ENCODE measurements around the gene EXO1. TPM values are rescaled to one million over a fixed set of nuclear protein-coding genes. Genes with fewer than 3 reads are reported as not detected.

The EXO1 gene
- total and polyA plus RNA-seq, 9 of the 15 experiments (the other 6 are each of a cell fraction or from before 2014, with no cell fraction given): 36.0 to 125 (median 83.9) TPM

DNA sequence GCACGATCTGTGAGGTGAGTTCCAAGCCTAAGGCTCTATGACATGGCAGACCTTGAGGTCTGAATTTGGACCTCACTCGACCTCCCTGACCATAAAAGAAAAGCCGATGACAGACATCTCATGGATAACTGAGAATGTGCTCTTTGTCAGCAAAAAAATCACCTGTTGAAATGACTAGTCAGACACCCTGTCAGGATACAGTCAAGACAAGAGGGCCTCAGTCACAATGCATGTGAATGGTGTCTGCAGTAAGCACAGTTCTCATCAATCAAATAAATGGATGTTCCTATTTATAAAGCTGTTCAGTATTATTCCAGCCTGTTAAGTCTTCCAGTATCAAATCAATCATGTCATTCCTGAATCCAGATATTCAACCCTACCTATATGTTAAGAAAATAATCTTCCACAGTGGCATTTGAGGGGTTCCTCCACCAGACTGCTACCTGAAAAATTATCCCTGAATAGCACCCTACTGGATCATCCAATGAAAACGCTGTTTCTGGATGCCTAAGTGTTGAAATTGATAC is 28.6 kb upstream of the EXO1 start:
- in situ Hi-C loops (cut with MboI): no loop called here
- CTCF ChIA-PET (ENCODE audit: low intra/inter-chr PET ratio): no interaction called here
- BruUV-seq (replicated peaks): no TSS peak
- no peaks in the 10 kb centered on the region for H3K9me1 ChIP-seq (ENCODE audit: control insufficient read depth, insufficient read depth, low read length)
- H3K36me3 ChIP-seq (ENCODE audit: control insufficient read depth, insufficient read depth, low read length): no peaks in the 10 kb centered on the region
- no peaks in the 10 kb centered on the region for H3K27me3 ChIP-seq (ENCODE audit: control insufficient read depth in 2 of 2, insufficient read depth in 2 of 2, low read length in 2 of 2)
- FAIRE-seq (no peak), ATAC-seq (no peak), DNase-seq (ENCODE audit: extremely low read depth in 1 of 4, low spot score in 3 of 4) (no peak)
- peaks cover 0 to 11% of the 10 kb centered on the region in 2 experiments; a peak in 1 of 5 replicates for H3K4me1 ChIP-seq (replicated peaks in 1 of 2; ENCODE audit: control insufficient read depth in 2 of 2, insufficient read depth in 2 of 2, low read length in 2 of 2)
- no peak overlapping the region for H2AFZ ChIP-seq (ENCODE audit: low read depth, low read length)
- H3K79me2 ChIP-seq (ENCODE audit: control insufficient read depth, insufficient read depth, low read length): no peaks in the 10 kb centered on the region
- POLR2A ChIA-PET: no interaction called here
- WGBS (ENCODE audit: insufficient coverage, low coverage, missing lambda C conversion rate): 58% methylated on average over 4 of the region's 4 CpGs
- intact Hi-C loops (cut with micrococcal nuclease): no loop called here
- no peaks in the 10 kb centered on the region for H4K20me1 ChIP-seq (replicated peaks; ENCODE audit: control insufficient read depth, insufficient read depth, low read length)
- H3K4me2 ChIP-seq (ENCODE audit: insufficient read depth, low read length): no peak overlapping the region
- no peak overlapping the region for H3K4me3 ChIP-seq
- TF ChIP-seq, protein P1, sequence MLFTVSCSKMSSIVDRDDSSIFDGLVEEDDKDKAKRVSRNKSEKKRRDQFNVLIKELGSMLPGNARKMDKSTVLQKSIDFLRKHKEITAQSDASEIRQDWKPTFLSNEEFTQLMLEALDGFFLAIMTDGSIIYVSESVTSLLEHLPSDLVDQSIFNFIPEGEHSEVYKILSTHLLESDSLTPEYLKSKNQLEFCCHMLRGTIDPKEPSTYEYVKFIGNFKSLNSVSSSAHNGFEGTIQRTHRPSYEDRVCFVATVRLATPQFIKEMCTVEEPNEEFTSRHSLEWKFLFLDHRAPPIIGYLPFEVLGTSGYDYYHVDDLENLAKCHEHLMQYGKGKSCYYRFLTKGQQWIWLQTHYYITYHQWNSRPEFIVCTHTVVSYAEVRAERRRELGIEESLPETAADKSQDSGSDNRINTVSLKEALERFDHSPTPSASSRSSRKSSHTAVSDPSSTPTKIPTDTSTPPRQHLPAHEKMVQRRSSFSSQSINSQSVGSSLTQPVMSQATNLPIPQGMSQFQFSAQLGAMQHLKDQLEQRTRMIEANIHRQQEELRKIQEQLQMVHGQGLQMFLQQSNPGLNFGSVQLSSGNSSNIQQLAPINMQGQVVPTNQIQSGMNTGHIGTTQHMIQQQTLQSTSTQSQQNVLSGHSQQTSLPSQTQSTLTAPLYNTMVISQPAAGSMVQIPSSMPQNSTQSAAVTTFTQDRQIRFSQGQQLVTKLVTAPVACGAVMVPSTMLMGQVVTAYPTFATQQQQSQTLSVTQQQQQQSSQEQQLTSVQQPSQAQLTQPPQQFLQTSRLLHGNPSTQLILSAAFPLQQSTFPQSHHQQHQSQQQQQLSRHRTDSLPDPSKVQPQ (CRISPR knock-in tag; IDR thresholded peaks at IDR 0.05; ENCODE audit: borderline replicate concordance): no peak
- no peak for TF ChIP-seq HCFC1 (IDR thresholded peaks at IDR 0.05; ENCODE audit: low read depth, low read length)
- TF ChIP-seq, protein P2, sequence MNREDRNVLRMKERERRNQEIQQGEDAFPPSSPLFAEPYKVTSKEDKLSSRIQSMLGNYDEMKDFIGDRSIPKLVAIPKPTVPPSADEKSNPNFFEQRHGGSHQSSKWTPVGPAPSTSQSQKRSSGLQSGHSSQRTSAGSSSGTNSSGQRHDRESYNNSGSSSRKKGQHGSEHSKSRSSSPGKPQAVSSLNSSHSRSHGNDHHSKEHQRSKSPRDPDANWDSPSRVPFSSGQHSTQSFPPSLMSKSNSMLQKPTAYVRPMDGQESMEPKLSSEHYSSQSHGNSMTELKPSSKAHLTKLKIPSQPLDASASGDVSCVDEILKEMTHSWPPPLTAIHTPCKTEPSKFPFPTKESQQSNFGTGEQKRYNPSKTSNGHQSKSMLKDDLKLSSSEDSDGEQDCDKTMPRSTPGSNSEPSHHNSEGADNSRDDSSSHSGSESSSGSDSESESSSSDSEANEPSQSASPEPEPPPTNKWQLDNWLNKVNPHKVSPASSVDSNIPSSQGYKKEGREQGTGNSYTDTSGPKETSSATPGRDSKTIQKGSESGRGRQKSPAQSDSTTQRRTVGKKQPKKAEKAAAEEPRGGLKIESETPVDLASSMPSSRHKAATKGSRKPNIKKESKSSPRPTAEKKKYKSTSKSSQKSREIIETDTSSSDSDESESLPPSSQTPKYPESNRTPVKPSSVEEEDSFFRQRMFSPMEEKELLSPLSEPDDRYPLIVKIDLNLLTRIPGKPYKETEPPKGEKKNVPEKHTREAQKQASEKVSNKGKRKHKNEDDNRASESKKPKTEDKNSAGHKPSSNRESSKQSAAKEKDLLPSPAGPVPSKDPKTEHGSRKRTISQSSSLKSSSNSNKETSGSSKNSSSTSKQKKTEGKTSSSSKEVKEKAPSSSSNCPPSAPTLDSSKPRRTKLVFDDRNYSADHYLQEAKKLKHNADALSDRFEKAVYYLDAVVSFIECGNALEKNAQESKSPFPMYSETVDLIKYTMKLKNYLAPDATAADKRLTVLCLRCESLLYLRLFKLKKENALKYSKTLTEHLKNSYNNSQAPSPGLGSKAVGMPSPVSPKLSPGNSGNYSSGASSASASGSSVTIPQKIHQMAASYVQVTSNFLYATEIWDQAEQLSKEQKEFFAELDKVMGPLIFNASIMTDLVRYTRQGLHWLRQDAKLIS (CRISPR knock-in tag; IDR thresholded peaks at IDR 0.05): no peak
- no peak for TF ChIP-seq STAT5B (CRISPR knock-in tag; IDR thresholded peaks at IDR 0.05)
- 0 out of 2 replicates have a peak, but pooled peaks cover 2% of the 10 kb centered on the region for H3K9me3 ChIP-seq (replicated peaks; ENCODE audit: control insufficient read depth, insufficient read depth, low read depth, low read length)
- H3K9ac ChIP-seq (ENCODE audit: insufficient read depth in 1 of 2, low read depth in 2 of 2, low read length in 2 of 2): no peak overlapping the region
- no peak overlapping the region for H3K27ac ChIP-seq (ENCODE audit: extremely low read depth, low read depth, low read length)
